Fibroblast of pulmonary artery (primary cell): ENCODE measurements around the gene SEM1.
"Not testable (repeated sequence)": the region's sequence is repeated elsewhere in the genome, so short reads cannot be mapped to it uniquely, and the experiment has no call there.

Experiments
- DNase-seq: peaks from one replicate; pipeline ENCODE4 v3.0.0-alpha.2; 2010; ENCODE audit warnings: low read depth
- H3K4me3 ChIP-seq: replicated peaks from 2 replicates; pipeline ENCODE4 v1.5.1; 2011; ENCODE audit warnings: low read depth, mild to moderate bottlenecking, control low read depth, low read length, moderate library complexity
- CTCF ChIP-seq: IDR thresholded peaks from 2 replicates; pipeline ENCODE4 v1.5.1; 2011; ENCODE audit warnings: mild to moderate bottlenecking, control low read depth, low read length, inconsistent platforms; ENCODE audit errors: missing control alignments

SEM1 gene

GRCh38 chr7:96737545-96738050, 28.0 kb upstream of the SEM1 start:
- H3K4me3 ChIP-seq = no peak overlapping the region
- no peak for DNase-seq
- TF ChIP-seq CTCF = no peak

DNA sequence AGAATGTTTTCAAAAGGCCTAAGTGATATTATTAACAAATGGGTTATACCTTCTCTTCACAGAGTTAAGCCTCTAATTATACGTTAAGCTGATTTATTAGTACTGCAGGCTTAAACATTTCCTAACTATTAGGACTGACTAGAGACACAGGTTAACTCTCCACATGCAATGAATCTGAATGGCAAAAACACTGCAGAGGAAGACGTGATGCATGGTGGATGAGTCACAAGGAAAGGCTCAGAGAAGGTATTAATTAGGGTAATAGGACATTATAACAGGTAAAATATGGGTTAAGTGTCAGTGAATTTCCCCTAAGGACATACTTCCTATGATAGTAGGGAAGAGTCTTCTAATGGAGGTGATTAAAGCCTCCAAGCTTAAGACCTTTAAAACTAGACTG, 24.7 kb upstream of the SEM1 start:
- H3K4me3 ChIP-seq = no peak overlapping the region
- TF ChIP-seq CTCF = no peak
- DNase-seq = no peak

DNA sequence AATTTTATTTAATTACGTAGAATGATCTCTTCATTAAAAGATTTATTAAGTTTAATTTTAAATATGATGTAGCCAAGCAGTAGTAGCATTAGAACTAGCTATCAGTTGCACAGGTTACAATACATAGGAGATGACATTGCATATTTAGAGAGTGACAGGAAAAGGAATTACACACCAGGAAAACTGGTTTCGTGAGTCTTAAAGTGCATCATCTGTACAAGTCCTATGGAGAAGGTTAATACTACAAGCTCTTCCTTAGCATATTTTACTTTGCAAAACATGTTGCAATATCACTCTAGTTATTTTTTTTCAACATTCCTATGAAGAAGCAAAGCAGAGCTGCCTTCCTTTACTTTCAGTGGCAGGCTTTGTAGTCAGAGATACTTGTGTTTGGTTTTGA, 20.2 kb upstream of the SEM1 start:
- DNase-seq = no peak
- no peak for TF ChIP-seq CTCF
- H3K4me3 ChIP-seq = no peak overlapping the region

DNA sequence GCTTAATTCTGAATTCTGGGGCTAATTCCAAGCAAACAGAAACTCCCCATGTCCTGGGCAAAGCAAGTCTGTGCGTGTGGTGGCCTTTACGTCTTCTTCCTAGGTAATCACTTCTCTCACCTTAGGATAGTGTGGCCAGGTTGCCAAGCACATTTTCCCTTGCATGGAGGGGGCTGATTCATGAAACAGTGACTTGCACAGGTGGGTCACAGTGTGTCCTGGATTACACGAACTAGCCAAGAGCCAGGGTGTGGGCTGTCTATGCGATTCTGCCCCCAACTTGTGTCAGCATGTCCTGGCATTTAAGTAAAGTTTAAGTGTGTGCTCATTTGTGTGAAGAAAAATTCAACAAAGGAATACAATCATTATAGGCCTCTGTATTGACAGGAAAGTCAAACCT, 18.5 kb upstream of the SEM1 start:
- no peak for DNase-seq
- no peak for TF ChIP-seq CTCF

GRCh38 chr7:96727534-96728088, 18.0 kb upstream of the SEM1 start:
- no peak overlapping the region for H3K4me3 ChIP-seq
- no peak for TF ChIP-seq CTCF
- DNase-seq = no peak

More for the DNA sequence above, 18.5 kb upstream of the SEM1 start:
- H3K4me3 ChIP-seq = no peak overlapping the region

- H3K4me3 ChIP-seq = no peak overlapping the region
- DNase-seq = peak; percentile 5
- TF ChIP-seq CTCF = no peak
Measured at GRCh38 chr7:96723622-96724021, 14.0 kb upstream of the SEM1 start.

GRCh38 chr7:96722928-96723327, 13.3 kb upstream of the SEM1 start:
- DNase-seq, H3K4me3 ChIP-seq: not testable (repeated sequence)
